ENCODE data around the gene RNF181.

Gene RNF181

GRCh38 chr2:85635636-85636035 lies 40.1 kb downstream of the RNF181 start:
- TF ChIP-seq CTCF (IDR thresholded peaks at IDR 0.05): no peak
- H3K4me3 ChIP-seq: no peak overlapping the region
- no peak overlapping the region for H3K27ac ChIP-seq
- DNase-seq (ENCODE audit: low spot score): no peak

DNA sequence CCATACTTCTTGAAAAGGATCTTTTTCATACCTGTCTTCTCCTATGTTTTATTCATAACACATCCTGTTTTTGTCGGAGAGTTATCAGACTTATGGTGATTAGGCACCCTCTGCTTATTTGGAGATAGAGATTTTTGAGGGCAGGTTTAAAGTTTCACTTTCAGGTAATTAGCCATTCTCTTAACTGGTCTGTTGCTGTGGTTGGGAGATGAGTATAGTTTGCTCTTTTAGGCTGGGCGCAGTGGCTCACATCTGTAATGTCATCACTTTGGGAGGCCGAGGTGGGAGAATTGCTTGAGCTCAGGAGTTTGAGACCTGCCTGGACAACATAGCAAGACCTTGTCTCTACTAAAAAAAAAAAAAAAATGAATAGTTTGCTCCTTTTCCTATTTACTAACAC lies 47.2 kb downstream of the RNF181 start:
- no peak overlapping the region for H3K4me3 ChIP-seq
- no peak for TF ChIP-seq CTCF (IDR thresholded peaks at IDR 0.05)
- no peak overlapping the region for H3K27ac ChIP-seq
- DNase-seq (ENCODE audit: low spot score): no peak

GRCh38 chr2:85644909-85645308 lies 49.4 kb downstream of the RNF181 start:
- no peak overlapping the region for H3K27ac ChIP-seq

GRCh38 chr2:85646166-85646565 lies 50.6 kb downstream of the RNF181 start:
- Histone ChIP-seq H3K4me3 (no peak overlapping the region), H3K27ac (no peak overlapping the region)
- no peak for TF ChIP-seq CTCF (IDR thresholded peaks at IDR 0.05)
- DNase-seq (ENCODE audit: low spot score): no peak

More at GRCh38 chr2:85644909-85645308, 49.4 kb downstream of the RNF181 start:
- TF ChIP-seq CTCF (IDR thresholded peaks at IDR 0.05): no peak
- DNase-seq (ENCODE audit: low spot score): no peak
- H3K4me3 ChIP-seq: no peak overlapping the region
